ENCODE results near the gene VGF. TPM values are rescaled to one million over a fixed set of nuclear protein-coding genes. Genes with fewer than 3 reads are reported as not detected.
"Not testable (repeated sequence)": the region's sequence is repeated elsewhere in the genome, so short reads cannot be mapped to it uniquely, and the experiment has no call there.

VGF gene
- polyA plus RNA-seq (2013, experiment 1 of 2), result 18.8 TPM
- polyA plus RNA-seq (2013, experiment 2 of 2), result 15.0 TPM

- Histone ChIP-seq H3K4me1 (ENCODE audit: insufficient read depth, low read length) (peaks cover 52% of the 10 kb centered on the region), H3K27me3 (ENCODE audit: insufficient read depth, low read length) (peaks cover 42% of the 10 kb centered on the region), H3K9me3 (ENCODE audit: insufficient read depth, low read depth, low read length) (no peaks in the 10 kb centered on the region), H3K27ac (ENCODE audit: low read depth, low read length) (peak within 1 kb of the TSS; percentile 54; the same call in 1 of the 2 replicates), H3K36me3 (ENCODE audit: insufficient read depth, low read length) (no peaks in the 10 kb centered on the region), H3K4me3 (ENCODE audit: low read length) (peak within 1 kb of the TSS; percentile 74), H3K9ac (ENCODE audit: low read depth, low read length) (peak within 1 kb of the TSS; percentile 66; the same call in 1 of the 2 replicates)
- WGBS, result 1% methylated on average over 74 of the region's 74 CpGs
Observed at GRCh38 chr7:101165075-101165957, at the start of gene VGF. Gene VGF (minus strand): TSS chr7:101165569. CDS start chr7:101164843, 726 bp downstream.

- H3K9ac ChIP-seq (ENCODE audit: low read depth, low read length), result no peak overlapping the region
- H3K27me3 ChIP-seq (ENCODE audit: insufficient read depth, low read length), result no peaks in the 10 kb centered on the region
- 97% methylated on average over 7 of the region's 8 CpGs for WGBS
- H3K9me3 ChIP-seq (ENCODE audit: insufficient read depth, low read depth, low read length), result no peaks in the 10 kb centered on the region
- H3K27ac ChIP-seq (ENCODE audit: low read depth, low read length), result no peak overlapping the region
- H3K36me3 ChIP-seq (ENCODE audit: insufficient read depth, low read length), result peaks cover 37% of the 10 kb centered on the region
- H3K4me3 ChIP-seq (ENCODE audit: low read length), result no peak overlapping the region
- H3K4me1 ChIP-seq (ENCODE audit: insufficient read depth, low read length), result peaks cover 5% of the 10 kb centered on the region; the same call in 1 of the 2 replicates
Observed at GRCh38 chr7:101212014-101212413, 46.6 kb upstream of the VGF start.

GRCh38 chr7:101211501-101211900, 46.1 kb upstream of the VGF start:
- peaks cover 39% of the 10 kb centered on the region for H3K36me3 ChIP-seq (ENCODE audit: insufficient read depth, low read length)

DNA sequence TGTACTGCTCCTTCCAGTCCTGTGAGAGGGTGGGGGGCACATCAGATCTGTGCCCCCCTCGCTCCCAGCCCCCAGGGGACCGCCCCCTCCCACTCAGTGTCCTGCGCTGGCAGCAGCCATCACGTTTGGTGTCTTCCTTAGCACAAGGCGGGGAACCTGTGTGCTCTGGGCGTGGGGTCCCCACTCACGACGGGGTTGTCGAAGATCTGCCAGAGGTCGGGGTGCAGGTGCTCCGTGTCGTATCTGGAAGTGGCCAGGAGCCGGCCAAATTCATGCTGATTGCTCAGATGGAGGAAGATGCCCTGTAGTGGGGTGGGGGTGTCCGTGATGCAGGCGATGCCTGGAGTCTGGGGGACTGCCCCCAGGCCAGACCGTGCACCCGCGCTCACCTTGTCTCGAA, 44.8 kb upstream of the VGF start:
- Histone ChIP-seq H3K4me1 (ENCODE audit: insufficient read depth, low read length) (no peaks in the 10 kb centered on the region), H3K36me3 (ENCODE audit: insufficient read depth, low read length) (peaks cover 39% of the 10 kb centered on the region), H3K9me3 (ENCODE audit: insufficient read depth, low read depth, low read length) (no peaks in the 10 kb centered on the region), H3K27me3 (ENCODE audit: insufficient read depth, low read length) (no peaks in the 10 kb centered on the region), H3K9ac (ENCODE audit: low read depth, low read length) (no peak overlapping the region), H3K4me3 (ENCODE audit: low read length) (no peak overlapping the region), H3K27ac (ENCODE audit: low read depth, low read length) (no peak overlapping the region)
- WGBS, result 93% methylated on average over 19 of the region's 19 CpGs

More at GRCh38 chr7:101211501-101211900, 46.1 kb upstream of the VGF start:
- Histone ChIP-seq H3K27me3 (ENCODE audit: insufficient read depth, low read length) (no peaks in the 10 kb centered on the region), H3K9me3 (ENCODE audit: insufficient read depth, low read depth, low read length) (no peaks in the 10 kb centered on the region), H3K27ac (ENCODE audit: low read depth, low read length) (no peak overlapping the region), H3K9ac (ENCODE audit: low read depth, low read length) (no peak overlapping the region), H3K4me3 (ENCODE audit: low read length) (no peak overlapping the region), H3K4me1 (ENCODE audit: insufficient read depth, low read length) (peaks cover 3% of the 10 kb centered on the region; the same call in 1 of the 2 replicates)
- WGBS, result 96% methylated on average over 24 of the region's 24 CpGs

- Histone ChIP-seq H3K36me3 (ENCODE audit: insufficient read depth, low read length) (peaks cover 34% of the 10 kb centered on the region), H3K27me3 (ENCODE audit: insufficient read depth, low read length) (no peaks in the 10 kb centered on the region), H3K27ac (ENCODE audit: low read depth, low read length) (no peak overlapping the region), H3K9ac (ENCODE audit: low read depth, low read length) (no peak overlapping the region), H3K4me1 (ENCODE audit: insufficient read depth, low read length) (no peaks in the 10 kb centered on the region), H3K9me3 (ENCODE audit: insufficient read depth, low read depth, low read length) (no peaks in the 10 kb centered on the region), H3K4me3 (ENCODE audit: low read length) (no peak overlapping the region)
- WGBS, result 96% methylated on average over 14 of the region's 14 CpGs
Observed at GRCh38 chr7:101208794-101209193, 43.4 kb upstream of the VGF start.

DNA sequence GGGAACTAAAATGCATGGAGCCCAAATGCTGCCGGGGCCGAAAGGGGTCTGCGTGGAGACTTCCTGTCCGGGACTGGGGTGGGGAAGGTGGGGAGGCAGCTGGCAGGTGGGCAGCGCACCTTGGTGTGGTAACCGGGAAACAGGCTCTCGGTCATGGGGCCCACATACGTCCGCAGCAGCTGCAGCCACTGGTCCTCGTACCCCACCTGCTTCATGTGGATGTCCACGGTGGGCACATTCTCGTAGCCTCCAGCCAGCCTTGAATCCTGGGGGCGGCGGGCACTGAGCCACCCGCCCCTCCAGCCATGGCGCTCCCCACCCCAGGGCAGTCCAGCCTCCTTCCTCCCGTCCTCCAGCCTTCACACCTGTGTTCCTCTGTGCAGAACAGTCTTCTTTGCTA, 42.1 kb upstream of the VGF start:
- Histone ChIP-seq H3K9ac (ENCODE audit: low read depth, low read length) (no peak overlapping the region), H3K9me3 (ENCODE audit: insufficient read depth, low read depth, low read length) (no peaks in the 10 kb centered on the region), H3K4me1 (ENCODE audit: insufficient read depth, low read length) (no peaks in the 10 kb centered on the region), H3K36me3 (ENCODE audit: insufficient read depth, low read length) (peaks cover 31% of the 10 kb centered on the region), H3K27ac (ENCODE audit: low read depth, low read length) (no peak overlapping the region), H3K4me3 (ENCODE audit: low read length) (no peak overlapping the region), H3K27me3 (ENCODE audit: insufficient read depth, low read length) (peaks cover 5% of the 10 kb centered on the region)
- WGBS, result 92% methylated on average over 17 of the region's 17 CpGs

GRCh38 chr7:101206665-101207042, 41.3 kb upstream of the VGF start:
- 94% methylated on average over 18 of the region's 19 CpGs for WGBS
- H3K4me1 ChIP-seq (ENCODE audit: insufficient read depth, low read length), result no peaks in the 10 kb centered on the region
- H3K27ac ChIP-seq (ENCODE audit: low read depth, low read length), result no peak overlapping the region

DNA sequence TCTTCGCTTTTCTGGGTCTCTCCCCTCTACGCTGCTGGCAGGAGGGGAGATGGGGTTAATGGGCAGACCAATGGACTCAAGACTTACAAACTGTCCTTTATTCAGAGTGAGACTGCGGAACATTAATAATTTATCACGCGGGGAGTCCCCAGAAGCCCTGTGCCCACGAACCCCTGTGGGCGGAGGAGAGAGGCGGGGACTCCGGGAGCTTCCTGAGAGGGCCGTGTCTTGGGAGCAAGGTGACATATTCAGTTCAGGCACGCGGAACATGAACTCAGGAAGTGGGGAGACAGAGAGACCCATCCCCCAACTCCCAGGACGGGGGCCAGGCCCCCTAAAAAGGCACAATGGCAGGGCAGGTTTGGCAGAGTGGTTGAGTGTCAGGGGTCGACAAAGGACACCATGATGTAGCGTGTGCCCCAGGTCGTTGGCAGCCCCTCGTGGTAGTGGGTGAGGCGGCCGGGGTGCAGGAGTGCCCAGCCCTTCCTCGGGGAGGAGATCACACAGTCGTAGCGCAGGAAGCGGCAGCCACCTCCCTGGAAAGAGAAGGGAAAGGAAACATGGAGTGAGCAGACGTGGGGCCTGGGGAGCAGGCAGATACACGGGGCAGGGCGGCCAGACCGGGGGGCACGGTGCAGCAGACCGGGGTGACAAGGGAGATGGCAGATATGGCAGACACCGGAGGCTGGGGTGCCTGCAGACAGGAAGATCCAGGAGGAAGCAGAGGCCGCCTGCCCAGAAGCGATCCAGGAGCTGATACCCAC, 40.7 kb upstream of the VGF start:
- Histone ChIP-seq H3K27me3 (ENCODE audit: insufficient read depth, low read length) (peaks cover 16% of the 10 kb centered on the region), H3K4me1 (ENCODE audit: insufficient read depth, low read length) (peaks cover 2% of the 10 kb centered on the region; the same call in 1 of the 2 replicates), H3K27ac (ENCODE audit: low read depth, low read length) (no peak overlapping the region), H3K9ac (ENCODE audit: low read depth, low read length) (no peak overlapping the region), H3K9me3 (ENCODE audit: insufficient read depth, low read depth, low read length) (no peaks in the 10 kb centered on the region), H3K36me3 (ENCODE audit: insufficient read depth, low read length) (peaks cover 20% of the 10 kb centered on the region), H3K4me3 (ENCODE audit: low read length) (no peak overlapping the region)
- 93% methylated on average over 30 of the region's 32 CpGs for WGBS

More at GRCh38 chr7:101206665-101207042, 41.3 kb upstream of the VGF start:
- no peaks in the 10 kb centered on the region for H3K9me3 ChIP-seq (ENCODE audit: insufficient read depth, low read depth, low read length)
- H3K27me3 ChIP-seq (ENCODE audit: insufficient read depth, low read length), result peaks cover 14% of the 10 kb centered on the region
- H3K4me3 ChIP-seq (ENCODE audit: low read length), result no peak overlapping the region
- H3K9ac ChIP-seq (ENCODE audit: low read depth, low read length), result no peak overlapping the region
- H3K36me3 ChIP-seq (ENCODE audit: insufficient read depth, low read length), result peaks cover 26% of the 10 kb centered on the region

GRCh38 chr7:101203740-101204738, 38.7 kb upstream of the VGF start:
- not testable (repeated sequence) for H3K9me3 ChIP-seq (ENCODE audit: insufficient read depth, low read depth, low read length); H3K4me3 ChIP-seq (ENCODE audit: low read length); H3K9ac ChIP-seq (ENCODE audit: low read depth, low read length); H3K36me3 ChIP-seq (ENCODE audit: insufficient read depth, low read length); H3K27ac ChIP-seq (ENCODE audit: low read depth, low read length)
- WGBS, result 88% methylated on average over 22 of the region's 22 CpGs
- Histone ChIP-seq H3K27me3 (ENCODE audit: insufficient read depth, low read length) (peaks cover 16% of the 10 kb centered on the region), H3K4me1 (ENCODE audit: insufficient read depth, low read length) (peaks cover 10% of the 10 kb centered on the region)

- peak overlapping the region; percentile 54 for H3K4me3 ChIP-seq (ENCODE audit: low read length)
- no peak overlapping the region for H3K27ac ChIP-seq (ENCODE audit: low read depth, low read length)
- H3K27me3 ChIP-seq (ENCODE audit: insufficient read depth, low read length), result peaks cover 16% of the 10 kb centered on the region
- H3K36me3 ChIP-seq (ENCODE audit: insufficient read depth, low read length), result peaks cover 6% of the 10 kb centered on the region; the same call in 1 of the 2 replicates
- WGBS, result 92% methylated on average over 5 of the region's 5 CpGs
- H3K4me1 ChIP-seq (ENCODE audit: insufficient read depth, low read length), result peaks cover 10% of the 10 kb centered on the region
- H3K9me3 ChIP-seq (ENCODE audit: insufficient read depth, low read depth, low read length), result no peaks in the 10 kb centered on the region
- no peak overlapping the region for H3K9ac ChIP-seq (ENCODE audit: low read depth, low read length)
Observed at GRCh38 chr7:101202603-101202918, 37.2 kb upstream of the VGF start.
